K562 (cell line): ENCODE data around the gene DDRGK1. TPM values are rescaled to one million over a fixed set of nuclear protein-coding genes. Genes with fewer than 3 reads are reported as not detected.
A peak's percentile ranks its signal among the peaks of the same experiment; 100 is the strongest.

ENCODE experiments used
- ATAC-seq: fragments of 200-7000 bp; cut with Tn5 transposase; 3 replicates; pipeline ENCODE4 v1.9.1; 2020; ENCODE audit warnings: moderate library complexity
- BruUV-seq: library from RNA; stranded (reverse); fragments of 400-500 nt; replicated peaks from 2 replicates; lab custom pipeline; 2021; lab: Mats Ljungman, UMichigan
- CTCF ChIA-PET: fragments of 300-600 bp; formaldehyde crosslinking; extraction: SDS; loops from one replicate; lab custom pipeline; 2021; ENCODE audit warnings: low intra/inter-chr PET ratio; lab: Yijun Ruan, JAX
- POLR2A ChIA-PET: fragments of 300-600, 350-650 bp; sonication (Branson Sonifier 250); formaldehyde crosslinking; extraction: SDS; loops from one replicate; lab custom pipeline; 2021; ENCODE audit warnings: antibody characterized with exemption, inconsistent platforms; lab: Yijun Ruan, JAX
- DNase-seq, 4 experiments: peaks; one replicate each; pipeline versions ENCODE4 v3.0.0 to v3.0.0-alpha.2; 2011 to 2018; ENCODE audit warnings: low spot score in 3 of 4, mixed read lengths in 3 of 4; ENCODE audit errors: extremely low read depth in 1 of 4
- FAIRE-seq: peaks from 2 replicates; lab custom pipeline; 2011; peaks lifted over from hg19 to GRCh38; lab: Jason Lieb, UNC
- H2AFZ ChIP-seq: 2 replicates; pipeline ENCODE4 v1.6.0; 2011; ENCODE audit warnings: low read depth, low read length, control low read depth, inconsistent platforms
- H3K27ac ChIP-seq: fragments of 200-600 bp; 3 replicates; pipeline ENCODE4 v1.8.0; 2011; ENCODE audit warnings: low read depth, mild to moderate bottlenecking, control low read depth, inconsistent platforms, low read length, moderate library complexity, mixed read lengths; ENCODE audit errors: extremely low read depth
- H3K27me3 ChIP-seq, 2 experiments: fragments of 300-600 bp in 1 of 2; 2 replicates in 1 of 2; 3 replicates in 1 of 2; pipeline versions ENCODE4 v1.6.0 to v1.8.0; 2011; ENCODE audit warnings: inconsistent platforms in 2 of 2, low read length in 2 of 2, mild to moderate bottlenecking in 1 of 2, mixed read lengths in 1 of 2, moderate library complexity in 1 of 2; ENCODE audit not compliant: control insufficient read depth in 2 of 2, insufficient read depth in 2 of 2
- H3K36me3 ChIP-seq: fragments of 300-600 bp; 3 replicates; pipeline ENCODE4 v1.8.0; 2011; ENCODE audit warnings: mild to moderate bottlenecking, low read length, inconsistent platforms; ENCODE audit not compliant: control insufficient read depth, insufficient read depth
- H3K4me1 ChIP-seq, 2 experiments: fragments of 200-600 bp in 1 of 2; replicated peaks in 1 of 2; 2 replicates in 1 of 2; 3 replicates in 1 of 2; pipeline versions ENCODE4 v1.5.1 to v1.8.0; 2011; ENCODE audit warnings: inconsistent platforms in 2 of 2, low read length in 2 of 2, mild to moderate bottlenecking in 1 of 2, mixed read lengths in 1 of 2, moderate library complexity in 1 of 2; ENCODE audit not compliant: control insufficient read depth in 2 of 2, insufficient read depth in 2 of 2
- H3K4me2 ChIP-seq: 2 replicates; pipeline ENCODE4 v1.6.1; 2011; ENCODE audit warnings: low read length, control low read depth, inconsistent platforms, mixed read lengths; ENCODE audit not compliant: insufficient read depth
- H3K4me3 ChIP-seq: fragments of 200-600 bp; sonication (generic), shearing (Covaris generic); 2 replicates; pipeline ENCODE4 v1.5.1; 2016; ENCODE audit warnings: control low read depth, inconsistent platforms
- H3K79me2 ChIP-seq: fragments of 200-600 bp; 3 replicates; pipeline ENCODE4 v1.8.0; 2011; ENCODE audit warnings: low read length, inconsistent platforms; ENCODE audit not compliant: control insufficient read depth, insufficient read depth
- H3K9ac ChIP-seq, 2 experiments: 2 replicates each; pipeline versions ENCODE4 v1.6.0 to v1.6.1; 2011; ENCODE audit warnings: low read depth in 2 of 2, low read length in 2 of 2, control low read depth in 1 of 2, inconsistent platforms in 1 of 2, mild to moderate bottlenecking in 1 of 2, mixed read lengths in 1 of 2; ENCODE audit not compliant: insufficient read depth in 1 of 2
- H3K9me1 ChIP-seq: one replicate; pipeline ENCODE4 v1.6.0; 2011; ENCODE audit warnings: inconsistent platforms, mild to moderate bottlenecking, low read length, moderate library complexity; ENCODE audit not compliant: control insufficient read depth, insufficient read depth
- H3K9me3 ChIP-seq: replicated peaks from 2 replicates; pipeline ENCODE4 v1.5.1; 2011; ENCODE audit warnings: low read depth, low read length, inconsistent platforms; ENCODE audit not compliant: control insufficient read depth, insufficient read depth
- H4K20me1 ChIP-seq: replicated peaks from 2 replicates; pipeline ENCODE4 v1.6.1; 2011; ENCODE audit warnings: low read length, inconsistent platforms, mixed read lengths; ENCODE audit not compliant: control insufficient read depth, insufficient read depth
- CEBPG ChIP-seq, 3 experiments: fragments of 200-800 bp in 1 of 3; sonication (Bioruptor generic) in 1 of 3; sonication (generic) in 1 of 3; formaldehyde crosslinking in 1 of 3; IDR thresholded peaks in 2 of 3; conservative IDR thresholded peaks in 1 of 3; 2 replicates each; pipeline versions ENCODE4 v1.6.1 to v1.8.0; 2016 to 2022; ENCODE audit warnings: missing compliant biosample characterization in 2 of 3, missing genetic modification characterization in 2 of 3, mild to moderate bottlenecking in 1 of 3, missing genetic modification reagents in 1 of 3
- PURB ChIP-seq: sonication (generic); formaldehyde crosslinking; IDR thresholded peaks from 2 replicates; pipeline ENCODE4 v1.9.0; 2021; ENCODE audit warnings: low read depth, mild to moderate bottlenecking, missing genetic modification reagents
- WGBS: fragments of 100-300 bp; shearing (Covaris generic); methylation state at CpG from one replicate; pipeline ENCODE4 v1.1.6; 2016; ENCODE audit warnings: low coverage, mixed read lengths; ENCODE audit not compliant: insufficient coverage; ENCODE audit errors: missing lambda C conversion rate; 5-methylcytosine and 5-hydroxymethylcytosine counted together
- in situ Hi-C: fragments of 300-500 bp; cut with MboI; formaldehyde crosslinking; loops from 4 replicates; pipeline ENCODE4 v1.15.0; 2018; ENCODE audit warnings: inconsistent platforms, mixed read lengths
- intact Hi-C: fragments of 100-400 bp; cut with micrococcal nuclease; formaldehyde crosslinking; loops from 2 replicates; pipeline ENCODE4 v1.14.2; 2022
- polyA plus RNA-seq, 8 experiments: library from polyadenylated mRNA; depleted of rRNA in 4 of 8; stranded (reverse) in 5 of 8; unstranded in 3 of 8; fragments of >200 nt; fragmentation: Nextera tagmentation in 2 of 8; fragmentation: Illumina TruSeq in 1 of 8; extraction: Ambion mirVana in 2 of 8; extraction: Trizol in 1 of 8; gene quantifications; 2 replicates each; pipeline versions ENCODE4 v1.2.1 to v1.2.3, GENCODE V29; 2011 to 2014; ENCODE audit warnings: inconsistent platforms in 1 of 8, missing spikeins in 1 of 8
- total RNA-seq, 7 experiments: library from RNA; depleted of rRNA in 6 of 7; stranded (reverse); fragments of >200 nt in 6 of 7; fragmentation: Illumina TruSeq in 2 of 7; extraction: Trizol in 2 of 7; gene quantifications; 2 replicates each; pipeline versions ENCODE4 v1.2.1 to v1.2.3, GENCODE V29; 2011 to 2021; ENCODE audit warnings: low replicate concordance in 1 of 7

DDRGK1 gene
- total and polyA plus RNA-seq, 9 of the 15 experiments (the other 6 are each of a cell fraction or from before 2014, with no cell fraction given) = 2.3 to 54.4 (median 29.1) TPM

DNA sequence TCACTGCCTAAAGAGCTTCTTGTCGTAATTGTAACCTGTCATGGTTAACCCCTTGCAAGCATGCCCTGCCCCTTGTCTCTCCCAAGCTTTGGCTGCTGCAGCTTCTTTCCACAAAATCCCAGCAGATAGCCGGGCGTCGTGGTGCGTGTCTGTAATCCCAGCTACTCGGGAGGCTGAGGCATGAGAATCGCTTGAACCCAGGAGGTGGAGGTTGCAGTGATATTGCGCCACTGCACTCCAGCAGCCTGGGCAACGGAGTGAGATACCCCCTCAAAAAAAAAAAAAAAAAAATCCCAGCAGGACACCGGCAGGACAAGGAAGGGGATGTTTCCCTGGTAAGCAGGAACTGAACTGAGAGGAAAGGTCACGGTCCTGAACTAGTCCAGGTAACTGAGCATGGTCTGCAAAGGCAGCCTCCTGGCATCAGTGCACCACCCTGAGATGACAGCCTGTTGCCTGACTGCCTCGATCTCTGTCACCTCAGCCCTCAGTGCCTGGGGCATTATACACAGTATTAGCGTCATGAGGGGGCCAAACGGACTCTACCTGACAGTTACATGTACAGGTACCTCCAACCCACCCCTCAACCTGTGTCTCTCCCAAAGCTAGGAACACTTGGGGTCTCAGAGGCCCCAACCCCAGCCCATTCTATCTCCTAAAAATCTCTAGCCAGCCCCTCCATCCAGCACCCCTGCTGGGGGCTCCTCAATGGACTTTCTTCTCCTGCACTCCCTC lies 32.9 kb downstream of the DDRGK1 start:
- POLR2A ChIA-PET = interaction anchor here (0.9 to 1.5 kb wide), 3 partner anchors 10 to 37 kb away, joined by 3 to 6 read pairs (median 3); partner anchors contain the start of gene ITPA
- no peak overlapping the region for H3K4me2 ChIP-seq
- H3K27me3 ChIP-seq = no peaks in the 10 kb centered on the region
- no peaks in the 10 kb centered on the region for H3K9me3 ChIP-seq
- DNase-seq (no peak), ATAC-seq (no peak), FAIRE-seq (no peak)
- H3K36me3 ChIP-seq = no peaks in the 10 kb centered on the region
- no peaks in the 10 kb centered on the region for H3K9me1 ChIP-seq
- intact Hi-C loops = no loop called here
- BruUV-seq = no TSS peak
- peaks cover 11% of the 10 kb centered on the region; the same call in 2 of the 3 replicates for H3K79me2 ChIP-seq
- 0 out of 2 replicates have a peak, but pooled peaks have one; percentile 17 for TF ChIP-seq CEBPG (CRISPR knock-in tag; IDR thresholded peaks at IDR 0.05)
- TF ChIP-seq CEBPG (tag; conservative IDR thresholded peaks at IDR 0.05 in 1 of 2, IDR thresholded peaks at IDR 0.05 in 1 of 2) = no peak
- TF ChIP-seq PURB (CRISPR knock-in tag) = no peak
- no peak overlapping the region for H3K27ac ChIP-seq
- 26% methylated on average over 5 of the region's 14 CpGs for WGBS
- in situ Hi-C loops = no loop called here
- no peaks in the 10 kb centered on the region for H4K20me1 ChIP-seq
- H3K9ac ChIP-seq = 0 out of 4 replicates have a peak overlapping the region, but pooled peaks of 1 of the 2 experiments have one; percentile 20
- CTCF ChIA-PET = no interaction called here
- H3K4me1 ChIP-seq = peaks cover 0 to 34% of the 10 kb centered on the region in 2 experiments; a peak in 3 of 5 replicates
- H3K4me3 ChIP-seq = no peak overlapping the region
- no peak overlapping the region for H2AFZ ChIP-seq
